Keratinocyte (primary cell): ENCODE measurements around the gene ADCY4.

Experiments used
- EZH2 ChIP-seq: IDR thresholded peaks from one replicate; pipeline ENCODE4 v1.6.1; 2012; ENCODE audit warnings: inconsistent platforms, mild to moderate bottlenecking, low read length, moderate library complexity
- TF ChIP-seq, protein P1 (sequence below), 3 experiments: IDR thresholded peaks in 1 of 3; conservative IDR thresholded peaks in 1 of 3; optimal IDR thresholded peaks in 1 of 3; 2 replicates in 2 of 3; 3 replicates in 1 of 3; pipeline versions ENCODE3 to v1.5.1; 2011; ENCODE audit warnings: low read length in 3 of 3, mild to moderate bottlenecking in 3 of 3, moderate library complexity in 2 of 3, control low read depth in 1 of 3, inconsistent platforms in 1 of 3; ENCODE audit not compliant: insufficient read depth in 2 of 3; ENCODE audit errors: extremely low read depth in 1 of 3

DNA sequence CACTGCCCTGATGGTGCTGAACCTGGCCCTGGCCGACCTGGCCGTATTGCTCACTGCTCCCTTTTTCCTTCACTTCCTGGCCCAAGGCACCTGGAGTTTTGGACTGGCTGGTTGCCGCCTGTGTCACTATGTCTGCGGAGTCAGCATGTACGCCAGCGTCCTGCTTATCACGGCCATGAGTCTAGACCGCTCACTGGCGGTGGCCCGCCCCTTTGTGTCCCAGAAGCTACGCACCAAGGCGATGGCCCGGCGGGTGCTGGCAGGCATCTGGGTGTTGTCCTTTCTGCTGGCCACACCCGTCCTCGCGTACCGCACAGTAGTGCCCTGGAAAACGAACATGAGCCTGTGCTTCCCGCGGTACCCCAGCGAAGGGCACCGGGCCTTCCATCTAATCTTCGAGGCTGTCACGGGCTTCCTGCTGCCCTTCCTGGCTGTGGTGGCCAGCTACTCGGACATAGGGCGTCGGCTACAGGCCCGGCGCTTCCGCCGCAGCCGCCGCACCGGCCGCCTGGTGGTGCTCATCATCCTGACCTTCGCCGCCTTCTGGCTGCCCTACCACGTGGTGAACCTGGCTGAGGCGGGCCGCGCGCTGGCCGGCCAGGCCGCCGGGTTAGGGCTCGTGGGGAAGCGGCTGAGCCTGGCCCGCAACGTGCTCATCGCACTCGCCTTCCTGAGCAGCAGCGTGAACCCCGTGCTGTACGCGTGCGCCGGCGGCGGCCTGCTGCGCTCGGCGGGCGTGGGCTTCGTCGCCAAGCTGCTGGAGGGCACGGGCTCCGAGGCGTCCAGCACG is 18.9 kb downstream of the ADCY4 start:
- TF ChIP-seq, protein P1, sequence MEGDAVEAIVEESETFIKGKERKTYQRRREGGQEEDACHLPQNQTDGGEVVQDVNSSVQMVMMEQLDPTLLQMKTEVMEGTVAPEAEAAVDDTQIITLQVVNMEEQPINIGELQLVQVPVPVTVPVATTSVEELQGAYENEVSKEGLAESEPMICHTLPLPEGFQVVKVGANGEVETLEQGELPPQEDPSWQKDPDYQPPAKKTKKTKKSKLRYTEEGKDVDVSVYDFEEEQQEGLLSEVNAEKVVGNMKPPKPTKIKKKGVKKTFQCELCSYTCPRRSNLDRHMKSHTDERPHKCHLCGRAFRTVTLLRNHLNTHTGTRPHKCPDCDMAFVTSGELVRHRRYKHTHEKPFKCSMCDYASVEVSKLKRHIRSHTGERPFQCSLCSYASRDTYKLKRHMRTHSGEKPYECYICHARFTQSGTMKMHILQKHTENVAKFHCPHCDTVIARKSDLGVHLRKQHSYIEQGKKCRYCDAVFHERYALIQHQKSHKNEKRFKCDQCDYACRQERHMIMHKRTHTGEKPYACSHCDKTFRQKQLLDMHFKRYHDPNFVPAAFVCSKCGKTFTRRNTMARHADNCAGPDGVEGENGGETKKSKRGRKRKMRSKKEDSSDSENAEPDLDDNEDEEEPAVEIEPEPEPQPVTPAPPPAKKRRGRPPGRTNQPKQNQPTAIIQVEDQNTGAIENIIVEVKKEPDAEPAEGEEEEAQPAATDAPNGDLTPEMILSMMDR (optimal IDR thresholded peaks at IDR 0.05 in 1 of 3, IDR thresholded peaks at IDR 0.05 in 1 of 3, conservative IDR thresholded peaks at IDR 0.05 in 1 of 3; ENCODE audit: extremely low read depth in 1 of 3, insufficient read depth in 2 of 3, low read length in 3 of 3): peak in 1 of 3 experiments; percentile 14
- no peak for TF ChIP-seq EZH2
